22Rv1 (cell line): ENCODE results near the gene CALHM2.

Experiments used
- ZFX ChIP-seq: fragments of 450-650 bp; IDR thresholded peaks from 2 replicates; pipeline ENCODE4 v1.6.1; 2017; ENCODE audit warnings: antibody characterized with exemption, borderline replicate concordance
- TF ChIP-seq, protein P1 (sequence below): fragments of 450-650 bp; IDR thresholded peaks from 2 replicates; pipeline ENCODE4 v1.5.1; 2017; ENCODE audit warnings: mild to moderate bottlenecking

- TF ChIP-seq, protein P1, sequence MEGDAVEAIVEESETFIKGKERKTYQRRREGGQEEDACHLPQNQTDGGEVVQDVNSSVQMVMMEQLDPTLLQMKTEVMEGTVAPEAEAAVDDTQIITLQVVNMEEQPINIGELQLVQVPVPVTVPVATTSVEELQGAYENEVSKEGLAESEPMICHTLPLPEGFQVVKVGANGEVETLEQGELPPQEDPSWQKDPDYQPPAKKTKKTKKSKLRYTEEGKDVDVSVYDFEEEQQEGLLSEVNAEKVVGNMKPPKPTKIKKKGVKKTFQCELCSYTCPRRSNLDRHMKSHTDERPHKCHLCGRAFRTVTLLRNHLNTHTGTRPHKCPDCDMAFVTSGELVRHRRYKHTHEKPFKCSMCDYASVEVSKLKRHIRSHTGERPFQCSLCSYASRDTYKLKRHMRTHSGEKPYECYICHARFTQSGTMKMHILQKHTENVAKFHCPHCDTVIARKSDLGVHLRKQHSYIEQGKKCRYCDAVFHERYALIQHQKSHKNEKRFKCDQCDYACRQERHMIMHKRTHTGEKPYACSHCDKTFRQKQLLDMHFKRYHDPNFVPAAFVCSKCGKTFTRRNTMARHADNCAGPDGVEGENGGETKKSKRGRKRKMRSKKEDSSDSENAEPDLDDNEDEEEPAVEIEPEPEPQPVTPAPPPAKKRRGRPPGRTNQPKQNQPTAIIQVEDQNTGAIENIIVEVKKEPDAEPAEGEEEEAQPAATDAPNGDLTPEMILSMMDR, result no peak
- no peak for TF ChIP-seq ZFX
These were observed 8.5 kb downstream of the CALHM2 start for GRCh38 chr10:103443475-103444185.
